K562 (cell line): Measurements from ENCODE around the gene RHOBTB3. TPM values are rescaled to one million over a fixed set of nuclear protein-coding genes. Genes with fewer than 3 reads are reported as not detected.
A peak's percentile ranks its signal among the peaks of the same experiment; 100 is the strongest.

ENCODE experiments used
- CEBPB ChIP-seq: fragments of 450-650 bp; IDR thresholded peaks from 2 replicates; pipeline ENCODE4 v1.6.1; 2016; ENCODE audit warnings: missing genetic modification characterization, missing compliant biosample characterization
- CEBPG ChIP-seq, 3 experiments: fragments of 200-800 bp in 1 of 3; sonication (Bioruptor generic) in 1 of 3; sonication (generic) in 1 of 3; formaldehyde crosslinking in 1 of 3; IDR thresholded peaks in 2 of 3; conservative IDR thresholded peaks in 1 of 3; 2 replicates each; pipeline versions ENCODE4 v1.6.1 to v1.8.0; 2016 to 2022; ENCODE audit warnings: missing compliant biosample characterization in 2 of 3, missing genetic modification characterization in 2 of 3, mild to moderate bottlenecking in 1 of 3, missing genetic modification reagents in 1 of 3
- DPF2 ChIP-seq: fragments of 450-650 bp; IDR thresholded peaks from 2 replicates; pipeline ENCODE4 v1.6.1; 2016
- FOSL1 ChIP-seq: fragments of 200-800 bp; sonication (Bioruptor generic); conservative IDR thresholded peaks from 2 replicates; pipeline ENCODE4 v1.6.1; 2016; ENCODE audit warnings: missing genetic modification characterization, missing compliant biosample characterization
- GABPA ChIP-seq: fragments of 200-800 bp; sonication (Bioruptor generic); conservative IDR thresholded peaks from 2 replicates; pipeline ENCODE4 v1.6.1; 2016; ENCODE audit warnings: low read depth, missing genetic modification characterization, missing compliant biosample characterization
- HMG20B ChIP-seq: fragments of 250-450 bp; sonication (Bioruptor Pico); IDR thresholded peaks from 2 replicates; pipeline ENCODE4 v1.5.0; 2021; ENCODE audit warnings: mild to moderate bottlenecking
- LEF1 ChIP-seq: fragments of 450-650 bp; IDR thresholded peaks from 2 replicates; pipeline ENCODE4 v1.6.1; 2016; ENCODE audit warnings: mild to moderate bottlenecking
- MAFF ChIP-seq: IDR thresholded peaks from 2 replicates; pipeline ENCODE4 v1.6.1; 2012; ENCODE audit warnings: low read length, improper control_type of control experiment
- MAFG ChIP-seq: fragments of 450-650 bp; conservative IDR thresholded peaks from 2 replicates; pipeline ENCODE4 v1.6.1; 2016; ENCODE audit warnings: missing genetic modification characterization, missing compliant biosample characterization
- MAFK ChIP-seq: IDR thresholded peaks from 2 replicates; pipeline ENCODE4 v1.6.1; 2011; ENCODE audit warnings: low read length, improper control_type of control experiment
- MCM3 ChIP-seq: fragments of 450-650 bp; IDR thresholded peaks from 2 replicates; pipeline ENCODE4 v1.6.1; 2016
- MXI1 ChIP-seq: IDR thresholded peaks from 2 replicates; pipeline ENCODE4 v1.6.1; 2011; ENCODE audit warnings: low read depth, mild to moderate bottlenecking, improper control_type of control experiment, low read length
- NFIC ChIP-seq: fragments of 450-650 bp; IDR thresholded peaks from 2 replicates; pipeline ENCODE4 v1.6.1; 2017; ENCODE audit warnings: mild to moderate bottlenecking, inconsistent platforms
- POLR2AphosphoS2 ChIP-seq: IDR thresholded peaks from 2 replicates; pipeline ENCODE4 v1.6.1; 2012; ENCODE audit warnings: low read length, improper control_type of control experiment
- SMARCC2 ChIP-seq: fragments of 450-650 bp; IDR thresholded peaks from 2 replicates; pipeline ENCODE4 v1.6.1; 2017; ENCODE audit warnings: antibody characterized with exemption, moderate library complexity, mild to moderate bottlenecking, low read depth
- ZNF134 ChIP-seq: fragments of 250-450 bp; sonication (Bioruptor Pico); conservative IDR thresholded peaks from 2 replicates; pipeline ENCODE4 v1.4.0; 2020
- ZNF24 ChIP-seq: fragments of 450-650 bp; IDR thresholded peaks from 2 replicates; pipeline ENCODE4 v1.6.1; 2016
- ZNF316 ChIP-seq: fragments of 450-650 bp; IDR thresholded peaks from 2 replicates; pipeline ENCODE4 v1.6.1; 2016
- ZNF408 ChIP-seq: fragments of 250-450 bp; sonication (Bioruptor Pico); IDR thresholded peaks from 2 replicates; pipeline ENCODE4 v1.4.0; 2020; ENCODE audit warnings: low read depth, mild to moderate bottlenecking, moderate library complexity
- polyA plus RNA-seq, 8 experiments: library from polyadenylated mRNA; depleted of rRNA in 4 of 8; stranded (reverse) in 5 of 8; unstranded in 3 of 8; fragments of >200 nt; fragmentation: Nextera tagmentation in 2 of 8; fragmentation: Illumina TruSeq in 1 of 8; extraction: Ambion mirVana in 2 of 8; extraction: Trizol in 1 of 8; gene quantifications; 2 replicates each; pipeline versions ENCODE4 v1.2.1 to v1.2.3, GENCODE V29; 2011 to 2014; ENCODE audit warnings: inconsistent platforms in 1 of 8, missing spikeins in 1 of 8
- total RNA-seq, 7 experiments: library from RNA; depleted of rRNA in 6 of 7; stranded (reverse); fragments of >200 nt in 6 of 7; fragmentation: Illumina TruSeq in 2 of 7; extraction: Trizol in 2 of 7; gene quantifications; 2 replicates each; pipeline versions ENCODE4 v1.2.1 to v1.2.3, GENCODE V29; 2011 to 2021; ENCODE audit warnings: low replicate concordance in 1 of 7
- TF ChIP-seq, protein P1 (sequence below): fragments of 250-450 bp; sonication (Bioruptor Pico); IDR thresholded peaks from 2 replicates; pipeline ENCODE4 v1.5.0; 2021
- TF ChIP-seq, protein P2 (sequence below): fragments of 450-650 bp; IDR thresholded peaks from one replicate; pipeline ENCODE4 v1.6.1; 2018; ENCODE audit warnings: mild to moderate bottlenecking, moderate library complexity; ENCODE audit not compliant: partially characterized antibody
- TF ChIP-seq, protein P3 (sequence below): fragments of 250-450 bp; sonication (Bioruptor Pico); IDR thresholded peaks from 2 replicates; pipeline ENCODE4 v1.5.0; 2022; ENCODE audit warnings: mild to moderate bottlenecking
- TF ChIP-seq, protein P4 (sequence below): fragments of 450-650 bp; IDR thresholded peaks from 2 replicates; pipeline ENCODE4 v1.6.1; 2018; ENCODE audit warnings: mild to moderate bottlenecking, low read depth; ENCODE audit not compliant: partially characterized antibody

Gene RHOBTB3
- total and polyA plus RNA-seq, 9 of the 15 experiments (the other 6 are each of a cell fraction or from before 2014, with no cell fraction given) = 39.7 to 143 (median 115) TPM

DNA sequence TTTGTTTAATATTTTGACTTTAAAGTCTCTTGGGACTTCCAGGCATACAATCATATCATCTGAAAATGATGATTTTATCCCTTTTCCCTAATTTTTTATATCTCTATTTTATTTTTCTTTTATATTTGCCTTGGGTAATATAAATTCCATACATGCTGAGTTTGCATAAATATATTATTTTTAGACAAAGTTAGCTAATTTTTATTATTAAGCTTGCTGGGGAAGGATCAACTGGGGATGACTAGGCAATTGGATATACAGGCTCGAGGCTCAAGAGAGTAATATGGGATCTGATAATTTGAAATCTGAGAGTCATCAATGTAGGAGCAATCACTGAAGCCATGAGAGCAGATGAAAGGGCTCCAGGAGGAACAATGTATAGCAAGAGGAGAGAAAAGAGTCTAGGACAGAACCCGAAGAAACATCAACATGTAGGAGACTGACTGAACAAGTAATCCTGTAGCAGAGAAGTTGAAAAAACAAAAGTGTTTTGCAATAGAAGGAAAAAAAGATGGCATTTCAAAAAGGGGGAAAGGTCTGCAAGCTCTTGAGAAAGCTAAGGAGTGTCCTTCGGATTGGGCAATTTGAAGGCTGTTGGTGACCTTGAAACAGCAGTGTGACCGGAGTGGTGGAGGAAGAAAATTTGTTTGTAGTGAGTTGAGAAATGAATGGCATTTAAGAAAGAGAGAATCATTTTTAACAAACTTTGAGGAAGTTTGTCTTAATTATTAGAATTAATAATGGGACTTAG is 17.0 kb upstream of the RHOBTB3 start (continued):
- TF ChIP-seq, protein P1, sequence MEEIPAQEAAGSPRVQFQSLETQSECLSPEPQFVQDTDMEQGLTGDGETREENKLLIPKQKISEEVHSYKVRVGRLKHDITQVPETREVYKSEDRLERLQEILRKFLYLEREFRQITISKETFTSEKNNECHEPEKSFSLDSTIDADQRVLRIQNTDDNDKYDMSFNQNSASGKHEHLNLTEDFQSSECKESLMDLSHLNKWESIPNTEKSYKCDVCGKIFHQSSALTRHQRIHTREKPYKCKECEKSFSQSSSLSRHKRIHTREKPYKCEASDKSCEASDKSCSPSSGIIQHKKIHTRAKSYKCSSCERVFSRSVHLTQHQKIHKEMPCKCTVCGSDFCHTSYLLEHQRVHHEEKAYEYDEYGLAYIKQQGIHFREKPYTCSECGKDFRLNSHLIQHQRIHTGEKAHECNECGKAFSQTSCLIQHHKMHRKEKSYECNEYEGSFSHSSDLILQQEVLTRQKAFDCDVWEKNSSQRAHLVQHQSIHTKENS (CRISPR knock-in tag) = no peak
- no peak for TF ChIP-seq MCM3
- TF ChIP-seq CEBPB (tag) = peak; percentile 81
- TF ChIP-seq, protein P2, sequence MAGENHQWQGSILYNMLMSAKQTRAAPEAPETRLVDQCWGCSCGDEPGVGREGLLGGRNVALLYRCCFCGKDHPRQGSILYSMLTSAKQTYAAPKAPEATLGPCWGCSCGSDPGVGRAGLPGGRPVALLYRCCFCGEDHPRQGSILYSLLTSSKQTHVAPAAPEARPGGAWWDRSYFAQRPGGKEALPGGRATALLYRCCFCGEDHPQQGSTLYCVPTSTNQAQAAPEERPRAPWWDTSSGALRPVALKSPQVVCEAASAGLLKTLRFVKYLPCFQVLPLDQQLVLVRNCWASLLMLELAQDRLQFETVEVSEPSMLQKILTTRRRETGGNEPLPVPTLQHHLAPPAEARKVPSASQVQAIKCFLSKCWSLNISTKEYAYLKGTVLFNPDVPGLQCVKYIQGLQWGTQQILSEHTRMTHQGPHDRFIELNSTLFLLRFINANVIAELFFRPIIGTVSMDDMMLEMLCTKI = no peak
- no peak for TF ChIP-seq GABPA (tag)
- TF ChIP-seq MAFF = peak; percentile 80
- TF ChIP-seq, protein P3, sequence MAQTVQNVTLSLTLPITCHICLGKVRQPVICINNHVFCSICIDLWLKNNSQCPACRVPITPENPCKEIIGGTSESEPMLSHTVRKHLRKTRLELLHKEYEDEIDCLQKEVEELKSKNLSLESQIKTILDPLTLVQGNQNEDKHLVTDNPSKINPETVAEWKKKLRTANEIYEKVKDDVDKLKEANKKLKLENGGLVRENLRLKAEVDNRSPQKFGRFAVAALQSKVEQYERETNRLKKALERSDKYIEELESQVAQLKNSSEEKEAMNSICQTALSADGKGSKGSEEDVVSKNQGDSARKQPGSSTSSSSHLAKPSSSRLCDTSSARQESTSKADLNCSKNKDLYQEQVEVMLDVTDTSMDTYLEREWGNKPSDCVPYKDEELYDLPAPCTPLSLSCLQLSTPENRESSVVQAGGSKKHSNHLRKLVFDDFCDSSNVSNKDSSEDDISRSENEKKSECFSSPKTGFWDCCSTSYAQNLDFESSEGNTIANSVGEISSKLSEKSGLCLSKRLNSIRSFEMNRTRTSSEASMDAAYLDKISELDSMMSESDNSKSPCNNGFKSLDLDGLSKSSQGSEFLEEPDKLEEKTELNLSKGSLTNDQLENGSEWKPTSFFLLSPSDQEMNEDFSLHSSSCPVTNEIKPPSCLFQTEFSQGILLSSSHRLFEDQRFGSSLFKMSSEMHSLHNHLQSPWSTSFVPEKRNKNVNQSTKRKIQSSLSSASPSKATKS (CRISPR knock-in tag) = no peak
- TF ChIP-seq LEF1 = no peak
- peak; percentile 98 for TF ChIP-seq ZNF316
- TF ChIP-seq, protein P4, sequence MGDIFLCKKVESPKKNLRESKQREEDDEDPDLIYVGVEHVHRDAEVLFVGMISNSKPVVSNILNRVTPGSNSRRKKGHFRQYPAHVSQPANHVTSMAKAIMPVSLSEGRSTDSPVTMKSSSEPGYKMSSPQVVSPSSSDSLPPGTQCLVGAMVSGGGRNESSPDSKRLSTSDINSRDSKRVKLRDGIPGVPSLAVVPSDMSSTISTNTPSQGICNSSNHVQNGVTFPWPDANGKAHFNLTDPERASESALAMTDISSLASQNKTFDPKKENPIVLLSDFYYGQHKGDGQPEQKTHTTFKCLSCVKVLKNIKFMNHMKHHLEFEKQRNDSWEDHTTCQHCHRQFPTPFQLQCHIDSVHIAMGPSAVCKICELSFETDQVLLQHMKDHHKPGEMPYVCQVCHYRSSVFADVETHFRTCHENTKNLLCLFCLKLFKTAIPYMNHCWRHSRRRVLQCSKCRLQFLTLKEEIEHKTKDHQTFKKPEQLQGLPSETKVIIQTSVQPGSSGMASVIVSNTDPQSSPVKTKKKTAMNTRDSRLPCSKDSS = no peak
- no peak for TF ChIP-seq FOSL1 (tag)
- TF ChIP-seq MXI1 = no peak
- TF ChIP-seq SMARCC2 = 0 out of 2 replicates have a peak, but pooled peaks have one; percentile 8
- no peak for TF ChIP-seq HMG20B (CRISPR knock-in tag)
- TF ChIP-seq POLR2AphosphoS2 = no peak
- peak; percentile 81 for TF ChIP-seq MAFG
- TF ChIP-seq ZNF408 (CRISPR knock-in tag) = no peak
- peak; percentile 79 for TF ChIP-seq MAFK
- TF ChIP-seq DPF2 = 0 out of 2 replicates have a peak, but pooled peaks have one; percentile 43
- TF ChIP-seq NFIC = no peak
- no peak for TF ChIP-seq ZNF24
- no peak for TF ChIP-seq ZNF134 (CRISPR knock-in tag)
- TF ChIP-seq CEBPG (CRISPR knock-in tag; IDR thresholded peaks at IDR 0.05) = no peak
- TF ChIP-seq CEBPG (tag; conservative IDR thresholded peaks at IDR 0.05 in 1 of 2, IDR thresholded peaks at IDR 0.05 in 1 of 2) = peak; percentile 39 to 79; a peak in 3 of 4 replicates
